ENCODE data around the gene RAB11FIP5. TPM values are rescaled to one million over a fixed set of nuclear protein-coding genes. Genes with fewer than 3 reads are reported as not detected.

RAB11FIP5 gene
- total and polyA plus RNA-seq, 2 of the 4 experiments (the other 2 are of a cell fraction): 21.5 to 34.5 TPM

DNA sequence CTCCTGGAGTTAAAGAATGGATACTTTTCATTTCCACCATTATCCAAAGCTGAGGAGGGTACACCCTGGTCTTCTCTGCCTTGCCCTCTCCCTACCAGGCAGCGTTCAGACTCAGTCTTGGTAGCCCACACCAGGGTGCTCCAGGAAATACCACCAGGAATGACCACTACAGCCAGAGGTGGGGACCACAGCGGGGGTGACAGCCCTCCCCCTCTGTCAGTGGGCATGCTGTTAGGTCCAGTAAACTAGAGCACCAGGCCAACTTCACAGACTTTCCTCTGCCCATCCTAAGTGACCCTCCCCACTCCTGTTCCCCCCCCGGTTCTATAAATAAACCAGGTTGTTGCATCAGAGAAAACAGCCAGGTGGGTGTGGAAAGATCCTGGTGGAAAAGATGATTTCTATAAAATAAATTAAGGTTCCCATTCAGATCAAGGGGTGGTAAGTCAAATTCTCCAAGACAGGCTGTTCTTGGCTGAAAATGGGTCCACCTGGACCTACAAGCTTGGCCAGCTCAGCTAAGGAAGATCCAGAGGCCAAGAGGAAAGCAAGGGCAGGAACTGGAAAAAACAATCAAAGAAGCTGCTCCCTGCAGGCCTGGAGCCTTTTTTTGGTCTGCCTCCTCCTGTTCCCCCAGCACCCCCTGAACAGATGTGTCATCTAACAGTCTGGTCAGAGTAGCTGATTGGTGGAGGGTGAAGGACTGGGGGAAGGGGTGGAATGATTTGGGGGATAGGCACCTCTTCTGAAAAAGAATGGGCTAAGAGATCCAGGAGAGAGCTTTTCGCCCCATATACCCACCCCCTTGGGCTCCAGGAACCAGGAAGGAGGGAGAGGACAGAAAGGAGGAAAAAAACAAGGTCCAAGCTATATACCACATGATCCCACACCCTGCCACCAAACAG, 2.3 kb downstream of the RAB11FIP5 start:
- H3K79me1 ChIP-seq (ENCODE audit: low read depth in 1 of 2, low read length in 2 of 2): peaks cover 7 to 63% of the 10 kb centered on the region in 2 experiments; a peak in 3 of 4 replicates
- no TSS peak for BruUV-seq (replicated peaks)
- H4K5ac ChIP-seq (ENCODE audit: low read depth, low read length): no peak overlapping the region
- ATAC-seq (ENCODE audit: low read depth): no peak
- no peak overlapping the region for H3K18ac ChIP-seq (ENCODE audit: low read depth, low read length)
- peak overlapping the region; percentile 95 for H3K4me2 ChIP-seq (ENCODE audit: low read depth, low read length)
- dilution Hi-C loops (cut with HindIII; ENCODE audit: low sequenced_read_pairs, unreplicated experiment) (no loop called here), in situ Hi-C loops (cut with MboI; ENCODE audit: low sequenced_read_pairs) (no loop called here), intact Hi-C loops (cut with micrococcal nuclease) (loop anchor here (1.0 kb wide), 1 partner anchor 21 kb away; no protein-coding TSS in a partner anchor)
- H2BK15ac ChIP-seq (ENCODE audit: low read depth, low read length): no peak overlapping the region; the same call in 2 of the 3 replicates
- peak overlapping the region; percentile 95 for H3K4me3 ChIP-seq (ENCODE audit: insufficient read depth, low read depth, low read length)
- TF ChIP-seq MAFK (IDR thresholded peaks at IDR 0.05; ENCODE audit: low read depth, low read length) (no peak), RFX5 (IDR thresholded peaks at IDR 0.05; ENCODE audit: low read depth, low read length) (peak; percentile 52; the same call in 1 of the 2 replicates), MXI1 (IDR thresholded peaks at IDR 0.05; ENCODE audit: borderline replicate concordance, low read depth, low read length) (no peak), FOS (IDR thresholded peaks at IDR 0.05; ENCODE audit: low read depth, low read length) (no peak), MAZ (IDR thresholded peaks at IDR 0.05; ENCODE audit: borderline replicate concordance, low read depth, low read length) (no peak)
- WGBS, 2 experiments (ENCODE audit: extremely low coverage in 2 of 2, insufficient read length in 1 of 2): no CpG with 5 or more reads among the region's 4 CpGs
- H3K27ac ChIP-seq (ENCODE audit: insufficient read depth, low read length): peak overlapping the region; percentile 90
- H2BK20ac ChIP-seq (ENCODE audit: low read depth, low read length): no peak overlapping the region
- peak overlapping the region; percentile 47; the same call in 1 of the 2 replicates for H2BK120ac ChIP-seq (ENCODE audit: low read depth, low read length)
- POLR2A ChIA-PET (ENCODE audit: unreplicated experiment): no interaction called here
- no peak overlapping the region; the same call in 1 of the 2 replicates for H3K56ac ChIP-seq (ENCODE audit: extremely low read depth, insufficient read depth, low read length)
- H2AK9ac ChIP-seq (replicated peaks; ENCODE audit: low read depth, low read length, poor library complexity): peak overlapping the region; percentile 84
- peaks cover 35% of the 10 kb centered on the region for H3K4me1 ChIP-seq (ENCODE audit: control insufficient read depth, insufficient read depth, low read length)
- H3K27me3 ChIP-seq (ENCODE audit: control insufficient read depth, insufficient read depth, low read length): no peaks in the 10 kb centered on the region
- peak overlapping the region; percentile 34 to 62; a peak in 1 of 4 replicates for H4K8ac ChIP-seq (ENCODE audit: low read depth in 2 of 2, low read length in 2 of 2)
- CTCF ChIA-PET: interaction anchor here (1.1 to 1.2 kb wide), 2 partner anchors 21 to 46 kb away, joined by 3 to 4 read pairs; no protein-coding TSS in a partner anchor
- H2AFZ ChIP-seq (replicated peaks; ENCODE audit: low read length, poor library complexity): peak overlapping the region; percentile 28
- peaks cover 49% of the 10 kb centered on the region for H3K9me1 ChIP-seq (ENCODE audit: insufficient read depth, low read length)
- peak overlapping the region; percentile 78 for H3K4ac ChIP-seq (ENCODE audit: low read depth, low read length)
- peak overlapping the region; percentile 95 for H3K9ac ChIP-seq (ENCODE audit: low read depth, low read length)
- peak overlapping the region; percentile 45 for H4K91ac ChIP-seq (ENCODE audit: insufficient read depth, low read depth, low read length)
- peak overlapping the region; percentile 72 for H2AK5ac ChIP-seq (ENCODE audit: low read depth, low read length)
- H3K9me3 ChIP-seq (ENCODE audit: control insufficient read depth, insufficient read depth, low read length): no peaks in the 10 kb centered on the region
- peaks cover 2% of the 10 kb centered on the region; the same call in 1 of the 2 replicates for H3K36me3 ChIP-seq (ENCODE audit: control insufficient read depth, insufficient read depth, low read length)
- H3K23ac ChIP-seq (ENCODE audit: low read depth, low read length): peak overlapping the region; percentile 84; the same call in 1 of the 2 replicates
- H2BK5ac ChIP-seq (ENCODE audit: low read depth, low read length, poor library complexity, severe bottlenecking): peak overlapping the region; percentile 81
- peak; percentile 52 for DNase-seq
- H4K20me1 ChIP-seq (ENCODE audit: insufficient read depth, low read length): peaks cover 62% of the 10 kb centered on the region
- H3K14ac ChIP-seq (replicated peaks; ENCODE audit: low read depth, low read length): peak overlapping the region; percentile 62
